IMR-90 (cell line): Measurements from ENCODE around the gene GRIN2A. TPM values are rescaled to one million over a fixed set of nuclear protein-coding genes. Genes with fewer than 3 reads are reported as not detected.

Experiments
- ATAC-seq: fragments of 200-7000 bp; cut with Tn5 transposase; 2 replicates; pipeline ENCODE4 v1.9.1; 2020; ENCODE audit warnings: low read depth, mild to moderate bottlenecking, moderate library complexity
- BruUV-seq: library from RNA; stranded (reverse); fragments of 400-500 nt; replicated peaks from 2 replicates; lab custom pipeline; 2021; lab: Mats Ljungman, UMichigan
- CTCF ChIA-PET: fragments of 300-600 bp; formaldehyde crosslinking; extraction: SDS; loops from one replicate; lab custom pipeline; 2021; ENCODE audit warnings: antibody characterized with exemption; lab: Yijun Ruan, JAX
- POLR2A ChIA-PET: fragments of 300-600 bp; sonication (Branson Sonifier 250); formaldehyde crosslinking; loops from one replicate; lab custom pipeline; 2022; ENCODE audit warnings: antibody characterized with exemption; ENCODE audit not compliant: unreplicated experiment; lab: Charles Lee
- DNase-seq: peaks from one replicate; pipeline ENCODE4 v3.0.0; 2013
- H2AFZ ChIP-seq: replicated peaks from 2 replicates; pipeline ENCODE3; 2013; ENCODE audit warnings: low read length, mild to moderate bottlenecking; ENCODE audit not compliant: poor library complexity
- H2AK5ac ChIP-seq: 2 replicates; pipeline ENCODE4 v1.6.1; 2013; ENCODE audit warnings: low read depth, low read length, inconsistent platforms
- H2AK9ac ChIP-seq: replicated peaks from 2 replicates; pipeline ENCODE3; 2013; ENCODE audit warnings: mild to moderate bottlenecking, low read depth, low read length, moderate library complexity; ENCODE audit not compliant: poor library complexity
- H2BK120ac ChIP-seq: 2 replicates; pipeline ENCODE4 v1.6.1; 2013; ENCODE audit warnings: low read depth, low read length, inconsistent platforms
- H2BK15ac ChIP-seq: 3 replicates; pipeline ENCODE4 v1.6.1; 2013; ENCODE audit warnings: low read depth, low read length, inconsistent platforms
- H2BK20ac ChIP-seq: 2 replicates; pipeline ENCODE4 v1.6.1; 2013; ENCODE audit warnings: low read depth, mild to moderate bottlenecking, inconsistent platforms, low read length, moderate library complexity
- H2BK5ac ChIP-seq: 2 replicates; pipeline ENCODE4 v1.6.1; 2013; ENCODE audit warnings: mild to moderate bottlenecking, low read depth, low read length, inconsistent platforms; ENCODE audit not compliant: poor library complexity, severe bottlenecking
- H3K14ac ChIP-seq: replicated peaks from 2 replicates; pipeline ENCODE4 v1.6.1; 2013; ENCODE audit warnings: low read depth, low read length, inconsistent platforms
- H3K18ac ChIP-seq: 2 replicates; pipeline ENCODE4 v1.6.1; 2013; ENCODE audit warnings: low read depth, low read length, control low read depth
- H3K23ac ChIP-seq: 2 replicates; pipeline ENCODE4 v1.6.1; 2013; ENCODE audit warnings: low read depth, low read length, inconsistent platforms
- H3K27ac ChIP-seq: 2 replicates; pipeline ENCODE4 v1.5.1; 2013; ENCODE audit warnings: mild to moderate bottlenecking, control low read depth, low read length; ENCODE audit not compliant: insufficient read depth
- H3K27me3 ChIP-seq: 2 replicates; pipeline ENCODE4 v1.6.1; 2013; ENCODE audit warnings: low read length; ENCODE audit not compliant: control insufficient read depth, insufficient read depth
- H3K36me3 ChIP-seq: 2 replicates; pipeline ENCODE4 v1.6.1; 2013; ENCODE audit warnings: low read length, mixed read lengths; ENCODE audit not compliant: control insufficient read depth, insufficient read depth
- H3K4ac ChIP-seq: 2 replicates; pipeline ENCODE4 v1.6.1; 2013; ENCODE audit warnings: low read depth, low read length, inconsistent platforms
- H3K4me1 ChIP-seq: 2 replicates; pipeline ENCODE4 v1.6.1; 2013; ENCODE audit warnings: low read length, mixed read lengths; ENCODE audit not compliant: control insufficient read depth, insufficient read depth
- H3K4me2 ChIP-seq: 2 replicates; pipeline ENCODE4 v1.6.1; 2013; ENCODE audit warnings: low read depth, mild to moderate bottlenecking, control low read depth, low read length, moderate library complexity
- H3K4me3 ChIP-seq: 2 replicates; pipeline ENCODE4 v1.5.1; 2013; ENCODE audit warnings: low read depth, mild to moderate bottlenecking, control low read depth, low read length, moderate library complexity; ENCODE audit not compliant: insufficient read depth
- H3K56ac ChIP-seq: 2 replicates; pipeline ENCODE4 v1.6.1; 2013; ENCODE audit warnings: low read length, inconsistent platforms; ENCODE audit not compliant: insufficient read depth; ENCODE audit errors: extremely low read depth
- H3K79me1 ChIP-seq, 2 experiments: 2 replicates each; pipeline ENCODE4 v1.6.1; 2013; ENCODE audit warnings: low read length in 2 of 2, inconsistent platforms in 1 of 2, low read depth in 1 of 2
- H3K9ac ChIP-seq: 2 replicates; pipeline ENCODE4 v1.6.1; 2013; ENCODE audit warnings: low read depth, low read length, control low read depth
- H3K9me1 ChIP-seq: 2 replicates; pipeline ENCODE4 v1.6.1; 2013; ENCODE audit warnings: low read length, inconsistent platforms; ENCODE audit not compliant: insufficient read depth
- H3K9me3 ChIP-seq: 2 replicates; pipeline ENCODE4 v1.6.1; 2013; ENCODE audit warnings: low read length; ENCODE audit not compliant: control insufficient read depth, insufficient read depth
- H4K20me1 ChIP-seq: 2 replicates; pipeline ENCODE4 v1.6.1; 2013; ENCODE audit warnings: low read length, inconsistent platforms; ENCODE audit not compliant: insufficient read depth
- H4K5ac ChIP-seq: 2 replicates; pipeline ENCODE4 v1.6.1; 2013; ENCODE audit warnings: mild to moderate bottlenecking, low read depth, low read length, control low read depth
- H4K8ac ChIP-seq, 2 experiments: 2 replicates each; pipeline ENCODE4 v1.6.1; 2013; ENCODE audit warnings: low read depth in 2 of 2, low read length in 2 of 2, control low read depth in 1 of 2, inconsistent platforms in 1 of 2
- H4K91ac ChIP-seq: 2 replicates; pipeline ENCODE4 v1.6.1; 2013; ENCODE audit warnings: low read depth, low read length, inconsistent platforms; ENCODE audit not compliant: insufficient read depth
- BHLHE40 ChIP-seq: fragments of 150-350 bp; IDR thresholded peaks from 2 replicates; pipeline ENCODE4 v1.6.1; 2016; ENCODE audit warnings: mild to moderate bottlenecking, low read depth, low read length
- CEBPB ChIP-seq: IDR thresholded peaks from 2 replicates; pipeline ENCODE4 v1.6.1; 2012; ENCODE audit warnings: low read depth, low read length, improper control_type of control experiment
- FOS ChIP-seq: fragments of 150-350 bp; IDR thresholded peaks from 2 replicates; pipeline ENCODE4 v1.6.1; 2016; ENCODE audit warnings: low read depth, low read length
- NFE2L2 ChIP-seq: fragments of 150-350 bp; IDR thresholded peaks from 2 replicates; pipeline ENCODE4 v1.6.1; 2016; ENCODE audit warnings: low read depth, mild to moderate bottlenecking, low read length
- POLR2A ChIP-seq: IDR thresholded peaks from 2 replicates; pipeline ENCODE4 v1.6.1; 2012; ENCODE audit warnings: mild to moderate bottlenecking, low read depth, low read length
- RAD21 ChIP-seq: IDR thresholded peaks from 2 replicates; pipeline ENCODE4 v1.6.1; 2012; ENCODE audit warnings: low read length, improper control_type of control experiment
- RCOR1 ChIP-seq: IDR thresholded peaks from 2 replicates; pipeline ENCODE4 v1.6.1; 2012; ENCODE audit warnings: mild to moderate bottlenecking, low read length, improper control_type of control experiment; ENCODE audit not compliant: insufficient replicate concordance
- RFX5 ChIP-seq: IDR thresholded peaks from 2 replicates; pipeline ENCODE4 v1.8.0; 2012; ENCODE audit warnings: low read depth, mild to moderate bottlenecking, low read length, moderate library complexity
- SMC3 ChIP-seq: fragments of 150-350 bp; IDR thresholded peaks from 2 replicates; pipeline ENCODE4 v1.6.1; 2016; ENCODE audit warnings: low read depth, mild to moderate bottlenecking, antibody characterized with exemption, low read length, moderate library complexity
- WGBS, 2 experiments: methylation state at CpG; one replicate each; pipeline versions ENCODE4 v1.1.5 to v1.1.7; 2013; ENCODE audit warnings: missing lambda C conversion rate in 2 of 2; ENCODE audit not compliant: insufficient read length in 1 of 2; ENCODE audit errors: extremely low coverage in 2 of 2; 5-methylcytosine and 5-hydroxymethylcytosine counted together
- dilution Hi-C: fragments of 300-500 bp; cut with HindIII; formaldehyde crosslinking; loops from one replicate; pipeline ENCODE4 v1.14.3; 2018; ENCODE audit warnings: low sequenced_read_pairs; ENCODE audit not compliant: unreplicated experiment
- in situ Hi-C: fragments of 300-500 bp; cut with MboI; formaldehyde crosslinking; loops from 3 replicates; pipeline ENCODE4 v1.14.3; 2019; ENCODE audit warnings: low sequenced_read_pairs, inconsistent platforms, mixed read lengths
- intact Hi-C: fragments of 100-400 bp; cut with micrococcal nuclease; formaldehyde crosslinking; loops from 2 replicates; pipeline ENCODE4 v1.10.0; 2022
- polyA plus RNA-seq, 3 experiments: library from polyadenylated mRNA; depleted of rRNA; stranded (reverse); fragments of >200 nt; gene quantifications; 2 replicates each; pipeline ENCODE4 v1.2.3, GENCODE V29; 2012; ENCODE audit warnings: low replicate concordance in 1 of 3
- total RNA-seq: library from RNA; depleted of rRNA; stranded (reverse); fragments of >200 nt; gene quantifications from 2 replicates; pipeline ENCODE4 v1.2.3, GENCODE V29; 2012
- TF ChIP-seq, protein P1 (sequence below): conservative IDR thresholded peaks from 2 replicates; pipeline ENCODE4 v1.5.1; 2012; ENCODE audit warnings: mild to moderate bottlenecking, low read depth, low read length, improper control_type of control experiment
- TF ChIP-seq, protein P2 (sequence below): fragments of 150-350 bp; IDR thresholded peaks from 2 replicates; pipeline ENCODE4 v1.6.1; 2017; ENCODE audit warnings: mild to moderate bottlenecking, antibody characterized with exemption, low read length, low read depth

The GRIN2A gene
- total and polyA plus RNA-seq, 2 of the 4 experiments (the other 2 are of a cell fraction): under 0.01 TPM; not detected in 1

DNA sequence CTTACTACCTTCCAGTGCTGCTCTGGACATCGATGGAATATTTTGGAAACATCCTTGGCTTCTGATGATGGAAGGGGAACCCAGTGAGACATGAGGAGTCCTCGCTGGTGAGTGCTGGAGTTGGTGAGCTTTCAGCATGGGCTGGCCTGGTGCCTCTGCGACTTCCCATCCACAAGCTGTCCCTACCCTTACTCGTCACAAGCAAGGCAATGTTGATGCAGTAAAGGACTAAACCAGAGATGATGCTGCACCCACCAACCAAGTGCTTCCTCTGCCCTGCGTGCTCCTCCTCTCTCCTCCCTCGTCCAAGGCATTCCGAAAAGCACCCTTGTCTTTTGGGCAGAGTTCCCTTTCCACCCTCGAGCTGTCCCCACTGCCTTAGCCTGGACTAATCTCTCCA lies 154.7 kb downstream of the GRIN2A start:
- Histone ChIP-seq H3K4me1 (no peaks in the 10 kb centered on the region), H3K23ac (no peak overlapping the region), H2BK15ac (no peak overlapping the region), H3K79me1 (no peaks in the 10 kb centered on the region), H4K5ac (no peak overlapping the region), H3K9me3 (peaks cover 11% of the 10 kb centered on the region), H4K8ac (no peak overlapping the region), H3K9me1 (no peaks in the 10 kb centered on the region), H2BK20ac (no peak overlapping the region), H3K4ac (no peak overlapping the region), H3K18ac (no peak overlapping the region), H3K4me2 (no peak overlapping the region), H2BK5ac (no peak overlapping the region), H2AK5ac (no peak overlapping the region), H4K91ac (no peak overlapping the region), H3K14ac (no peak overlapping the region), H3K36me3 (no peaks in the 10 kb centered on the region), H2AK9ac (no peak overlapping the region), H2BK120ac (no peak overlapping the region), H3K56ac (no peak overlapping the region), H3K27ac (no peak overlapping the region), H3K9ac (no peak overlapping the region), H3K4me3 (no peak overlapping the region), H2AFZ (no peak overlapping the region), H4K20me1 (no peaks in the 10 kb centered on the region), H3K27me3 (no peaks in the 10 kb centered on the region)
- no peak for DNase-seq
- no TSS peak for BruUV-seq
- ChIA-PET CTCF (no interaction called here), POLR2A (no interaction called here)
- in situ Hi-C loops: no loop called here
- dilution Hi-C loops: no loop called here
- no peak for ATAC-seq
- TF ChIP-seq POLR2A (no peak), RCOR1 (no peak), CEBPB (no peak), BHLHE40 (no peak), FOS (no peak), SMC3 (no peak), RAD21 (no peak), NFE2L2 (no peak), RFX5 (no peak)
- TF ChIP-seq, protein P1, sequence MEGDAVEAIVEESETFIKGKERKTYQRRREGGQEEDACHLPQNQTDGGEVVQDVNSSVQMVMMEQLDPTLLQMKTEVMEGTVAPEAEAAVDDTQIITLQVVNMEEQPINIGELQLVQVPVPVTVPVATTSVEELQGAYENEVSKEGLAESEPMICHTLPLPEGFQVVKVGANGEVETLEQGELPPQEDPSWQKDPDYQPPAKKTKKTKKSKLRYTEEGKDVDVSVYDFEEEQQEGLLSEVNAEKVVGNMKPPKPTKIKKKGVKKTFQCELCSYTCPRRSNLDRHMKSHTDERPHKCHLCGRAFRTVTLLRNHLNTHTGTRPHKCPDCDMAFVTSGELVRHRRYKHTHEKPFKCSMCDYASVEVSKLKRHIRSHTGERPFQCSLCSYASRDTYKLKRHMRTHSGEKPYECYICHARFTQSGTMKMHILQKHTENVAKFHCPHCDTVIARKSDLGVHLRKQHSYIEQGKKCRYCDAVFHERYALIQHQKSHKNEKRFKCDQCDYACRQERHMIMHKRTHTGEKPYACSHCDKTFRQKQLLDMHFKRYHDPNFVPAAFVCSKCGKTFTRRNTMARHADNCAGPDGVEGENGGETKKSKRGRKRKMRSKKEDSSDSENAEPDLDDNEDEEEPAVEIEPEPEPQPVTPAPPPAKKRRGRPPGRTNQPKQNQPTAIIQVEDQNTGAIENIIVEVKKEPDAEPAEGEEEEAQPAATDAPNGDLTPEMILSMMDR: no peak
- TF ChIP-seq, protein P2, sequence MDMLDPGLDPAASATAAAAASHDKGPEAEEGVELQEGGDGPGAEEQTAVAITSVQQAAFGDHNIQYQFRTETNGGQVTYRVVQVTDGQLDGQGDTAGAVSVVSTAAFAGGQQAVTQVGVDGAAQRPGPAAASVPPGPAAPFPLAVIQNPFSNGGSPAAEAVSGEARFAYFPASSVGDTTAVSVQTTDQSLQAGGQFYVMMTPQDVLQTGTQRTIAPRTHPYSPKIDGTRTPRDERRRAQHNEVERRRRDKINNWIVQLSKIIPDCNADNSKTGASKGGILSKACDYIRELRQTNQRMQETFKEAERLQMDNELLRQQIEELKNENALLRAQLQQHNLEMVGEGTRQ: no peak
- WGBS, 2 experiments: no CpG with 5 or more reads among the region's 8 CpGs
- intact Hi-C loops: no loop called here
